BE2C (cell line): ENCODE measurements around the gene CCDC150.

Experiments
- DNase-seq: peaks from one replicate; pipeline ENCODE4 v3.0.0-alpha.2; 2020
- H3K27me3 ChIP-seq: fragments of 250-450 bp; sonication (Bioruptor Pico); 2 replicates; pipeline ENCODE4 v1.5.1; 2020; ENCODE audit warnings: mild to moderate bottlenecking
- H3K36me3 ChIP-seq: fragments of 250-450 bp; sonication (Bioruptor Pico); 2 replicates; pipeline ENCODE4 v1.5.1; 2020; ENCODE audit warnings: mild to moderate bottlenecking
- H3K4me1 ChIP-seq: fragments of 250-450 bp; sonication (Bioruptor Pico); 2 replicates; pipeline ENCODE4 v1.5.1; 2020
- H3K4me3 ChIP-seq: 2 replicates; pipeline ENCODE4 v1.5.1; 2011; ENCODE audit warnings: low read depth, low read length
- H3K9me3 ChIP-seq: fragments of 250-450 bp; sonication (Bioruptor Pico); 2 replicates; pipeline ENCODE4 v1.5.1; 2020
- TF ChIP-seq, protein P1 (sequence below): IDR thresholded peaks from 2 replicates; pipeline ENCODE4 v1.5.1; 2012; ENCODE audit warnings: mild to moderate bottlenecking, low read depth, low read length

Gene CCDC150

DNA sequence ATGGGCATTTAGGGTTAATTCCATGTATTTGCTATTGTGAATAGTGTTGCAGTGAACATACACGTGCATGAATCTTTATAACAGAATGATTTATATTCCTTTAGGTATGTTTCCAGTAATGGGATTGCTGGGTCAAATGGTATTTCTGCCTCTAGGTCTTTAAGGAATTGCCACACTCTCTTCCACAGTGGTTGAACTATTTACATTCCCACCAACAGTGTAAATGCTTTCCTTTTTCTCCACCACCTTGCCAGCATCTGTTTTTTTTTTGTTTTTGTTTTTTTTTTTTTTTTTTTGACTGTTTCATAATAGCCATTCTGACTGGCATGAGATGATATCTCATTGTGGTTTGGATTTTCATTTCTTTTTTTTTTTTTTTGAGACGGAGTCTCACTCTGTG, 97.5 kb downstream of the CCDC150 start:
- Histone ChIP-seq H3K4me3 (no peak overlapping the region), H3K9me3 (no peaks in the 10 kb centered on the region), H3K27me3 (no peaks in the 10 kb centered on the region), H3K36me3 (no peaks in the 10 kb centered on the region; the same call in 1 of the 2 replicates), H3K4me1 (no peaks in the 10 kb centered on the region)
- TF ChIP-seq, protein P1, sequence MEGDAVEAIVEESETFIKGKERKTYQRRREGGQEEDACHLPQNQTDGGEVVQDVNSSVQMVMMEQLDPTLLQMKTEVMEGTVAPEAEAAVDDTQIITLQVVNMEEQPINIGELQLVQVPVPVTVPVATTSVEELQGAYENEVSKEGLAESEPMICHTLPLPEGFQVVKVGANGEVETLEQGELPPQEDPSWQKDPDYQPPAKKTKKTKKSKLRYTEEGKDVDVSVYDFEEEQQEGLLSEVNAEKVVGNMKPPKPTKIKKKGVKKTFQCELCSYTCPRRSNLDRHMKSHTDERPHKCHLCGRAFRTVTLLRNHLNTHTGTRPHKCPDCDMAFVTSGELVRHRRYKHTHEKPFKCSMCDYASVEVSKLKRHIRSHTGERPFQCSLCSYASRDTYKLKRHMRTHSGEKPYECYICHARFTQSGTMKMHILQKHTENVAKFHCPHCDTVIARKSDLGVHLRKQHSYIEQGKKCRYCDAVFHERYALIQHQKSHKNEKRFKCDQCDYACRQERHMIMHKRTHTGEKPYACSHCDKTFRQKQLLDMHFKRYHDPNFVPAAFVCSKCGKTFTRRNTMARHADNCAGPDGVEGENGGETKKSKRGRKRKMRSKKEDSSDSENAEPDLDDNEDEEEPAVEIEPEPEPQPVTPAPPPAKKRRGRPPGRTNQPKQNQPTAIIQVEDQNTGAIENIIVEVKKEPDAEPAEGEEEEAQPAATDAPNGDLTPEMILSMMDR = no peak
- no peak for DNase-seq

GRCh38 chr2:196739031-196739430, 99.5 kb downstream of the CCDC150 start:
- DNase-seq = no peak
- H3K4me3 ChIP-seq = no peak overlapping the region
- no peaks in the 10 kb centered on the region for H3K4me1 ChIP-seq
- peaks cover 4% of the 10 kb centered on the region; the same call in 1 of the 2 replicates for H3K36me3 ChIP-seq
- TF ChIP-seq, protein P1 = no peak
- no peaks in the 10 kb centered on the region for H3K27me3 ChIP-seq
- no peaks in the 10 kb centered on the region for H3K9me3 ChIP-seq

DNA sequence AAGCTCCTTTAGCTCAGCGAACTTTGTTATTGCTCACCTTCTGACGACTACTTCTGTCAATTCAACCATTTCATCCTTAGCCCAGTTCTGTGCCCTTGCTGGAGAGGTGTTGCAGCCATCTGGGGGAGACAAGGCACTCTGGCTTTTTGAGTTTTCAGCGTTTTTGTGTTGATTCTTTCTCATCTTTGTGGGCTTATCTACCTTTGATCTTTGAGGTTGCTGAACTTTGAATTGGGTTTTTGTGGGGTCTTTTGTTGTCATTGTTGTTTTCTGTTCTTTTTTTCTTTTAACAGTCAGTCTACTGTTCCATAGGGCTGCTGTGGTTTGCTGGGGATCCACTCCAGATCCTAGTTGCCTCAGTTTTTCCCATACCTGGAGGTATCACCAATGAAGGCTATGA, 102.7 kb downstream of the CCDC150 start:
- Histone ChIP-seq H3K9me3 (no peaks in the 10 kb centered on the region), H3K27me3 (no peaks in the 10 kb centered on the region), H3K36me3 (peaks cover 4% of the 10 kb centered on the region; the same call in 1 of the 2 replicates), H3K4me1 (0 out of 2 replicates have a peak, but pooled peaks cover 3% of the 10 kb centered on the region), H3K4me3 (no peak overlapping the region)
- DNase-seq = no peak
- TF ChIP-seq, protein P1 = no peak

DNA sequence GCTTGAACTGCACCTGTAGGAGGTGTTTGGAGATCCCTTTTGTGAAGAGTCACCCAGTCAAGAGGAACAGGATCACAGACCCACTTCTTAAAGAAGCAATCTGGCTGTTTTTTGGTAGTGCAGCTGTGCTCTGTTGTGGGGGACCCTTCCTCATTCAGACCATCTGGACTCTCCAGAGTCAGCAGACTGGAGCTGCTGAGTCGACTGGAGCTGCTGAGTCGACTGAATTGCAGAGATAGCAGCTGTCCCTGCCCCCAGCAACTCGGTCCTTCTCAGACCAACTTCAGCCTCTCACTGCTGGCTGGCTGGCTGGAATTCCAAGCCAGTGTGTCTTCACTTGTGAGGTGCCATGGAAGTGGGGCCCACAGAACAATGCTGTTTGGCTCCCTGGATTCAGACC, 103.2 kb downstream of the CCDC150 start:
- H3K4me3 ChIP-seq = no peak overlapping the region
- H3K9me3 ChIP-seq = no peaks in the 10 kb centered on the region
- H3K27me3 ChIP-seq = no peaks in the 10 kb centered on the region
- TF ChIP-seq, protein P1 = no peak
- no peak for DNase-seq
- H3K4me1 ChIP-seq = 0 out of 2 replicates have a peak, but pooled peaks cover 3% of the 10 kb centered on the region
- peaks cover 4% of the 10 kb centered on the region; the same call in 1 of the 2 replicates for H3K36me3 ChIP-seq

GRCh38 chr2:196743165-196743564, 103.7 kb downstream of the CCDC150 start:
- no peak for DNase-seq
- Histone ChIP-seq H3K4me1 (0 out of 2 replicates have a peak, but pooled peaks cover 3% of the 10 kb centered on the region), H3K27me3 (no peaks in the 10 kb centered on the region), H3K9me3 (no peaks in the 10 kb centered on the region), H3K4me3 (no peak overlapping the region), H3K36me3 (peaks cover 4% of the 10 kb centered on the region; the same call in 1 of the 2 replicates)
- TF ChIP-seq, protein P1 = no peak

- H3K4me3 ChIP-seq = no peak overlapping the region
- 0 out of 2 replicates have a peak, but pooled peaks cover 3% of the 10 kb centered on the region for H3K4me1 ChIP-seq
- H3K27me3 ChIP-seq = no peaks in the 10 kb centered on the region
- peaks cover 4% of the 10 kb centered on the region; the same call in 1 of the 2 replicates for H3K36me3 ChIP-seq
- DNase-seq = no peak
- no peaks in the 10 kb centered on the region for H3K9me3 ChIP-seq
- TF ChIP-seq, protein P1 = no peak
Observed at GRCh38 chr2:196745711-196746110, 106.2 kb downstream of the CCDC150 start.
